Stimulated activated CD8-positive, alpha-beta memory T cell treated with anti-CD3 and anti-CD28 coated beads, Interleukin-15, amount 100 ng/mL, for 1 hour (primary cell): ENCODE measurements around the gene CTBP2.

ENCODE experiments used
- DNase-seq: peaks from one replicate; pipeline ENCODE4 v3.0.0-alpha.2; 2020; ENCODE audit warnings: low read depth

Gene CTBP2

GRCh38 chr10:125125951-125126735, 34.2 kb downstream of the CTBP2 start:
- DNase-seq, result no peak

GRCh38 chr10:125124907-125125306, 35.5 kb downstream of the CTBP2 start:
- DNase-seq, result no peak

GRCh38 chr10:125124115-125124487, 36.3 kb downstream of the CTBP2 start:
- no peak for DNase-seq

- no peak for DNase-seq
Measured at GRCh38 chr10:125123476-125124114, 36.8 kb downstream of the CTBP2 start.

- DNase-seq, result no peak
Measured at GRCh38 chr10:125122566-125122965, 37.8 kb downstream of the CTBP2 start.

GRCh38 chr10:125121003-125121402, 39.4 kb downstream of the CTBP2 start:
- DNase-seq, result no peak

GRCh38 chr10:125120053-125120710, 40.2 kb downstream of the CTBP2 start:
- no peak for DNase-seq

GRCh38 chr10:125118701-125119100, 41.7 kb downstream of the CTBP2 start:
- DNase-seq, result no peak

- DNase-seq, result no peak
Measured at GRCh38 chr10:125118011-125118611, 42.3 kb downstream of the CTBP2 start.

GRCh38 chr10:125116652-125117310, 43.6 kb downstream of the CTBP2 start:
- no peak for DNase-seq

- no peak for DNase-seq
Measured at GRCh38 chr10:125116041-125116649, 44.2 kb downstream of the CTBP2 start.

GRCh38 chr10:125115409-125115808, 45.0 kb downstream of the CTBP2 start:
- DNase-seq, result no peak

GRCh38 chr10:125114761-125115391, 45.5 kb downstream of the CTBP2 start:
- DNase-seq, result no peak

GRCh38 chr10:125113691-125114371, 46.5 kb downstream of the CTBP2 start:
- DNase-seq, result no peak

- DNase-seq, result no peak
Measured at GRCh38 chr10:125112697-125113494, 47.5 kb downstream of the CTBP2 start.

- DNase-seq, result no peak
Measured at GRCh38 chr10:125111118-125111727, 49.1 kb downstream of the CTBP2 start.

- DNase-seq, result no peak
Measured at GRCh38 chr10:125107965-125108580, 52.3 kb downstream of the CTBP2 start.

- DNase-seq, result no peak
Measured at GRCh38 chr10:125107166-125107949, 53.0 kb downstream of the CTBP2 start.
